HEK293 (cell line): ENCODE measurements around the gene ABHD16A.

ENCODE experiments used
- GLI2 ChIP-seq: fragments of 450-650 bp; formaldehyde crosslinking; IDR thresholded peaks from 2 replicates; pipeline ENCODE4; 2017; ENCODE audit warnings: missing biosample characterization, missing genetic modification characterization, low read depth, borderline replicate concordance
- KLF7 ChIP-seq: fragments of 450-650 bp; formaldehyde crosslinking; IDR thresholded peaks from 2 replicates; pipeline ENCODE4 v1.5.1; 2016; ENCODE audit warnings: missing biosample characterization, missing genetic modification characterization, borderline replicate concordance
- MZF1 ChIP-seq: fragments of 450-650 bp; formaldehyde crosslinking; IDR thresholded peaks from 2 replicates; pipeline ENCODE4 v1.5.1; 2017; ENCODE audit warnings: missing biosample characterization, missing genetic modification characterization, borderline replicate concordance
- OSR2 ChIP-seq: fragments of 450-650 bp; formaldehyde crosslinking; IDR thresholded peaks from 2 replicates; pipeline ENCODE4 v1.5.1; 2016; ENCODE audit warnings: missing biosample characterization, missing genetic modification characterization
- ZBTB48 ChIP-seq: fragments of 450-650 bp; formaldehyde crosslinking; IDR thresholded peaks from 2 replicates; pipeline ENCODE4 v1.5.1; 2016; ENCODE audit warnings: missing biosample characterization, missing genetic modification characterization
- ZNF174 ChIP-seq: fragments of 450-650 bp; formaldehyde crosslinking; IDR thresholded peaks from 2 replicates; pipeline ENCODE4 v1.5.0; 2017; ENCODE audit warnings: missing biosample characterization, mild to moderate bottlenecking, missing genetic modification characterization
- ZNF184 ChIP-seq: fragments of 450-650 bp; IDR thresholded peaks from 2 replicates; pipeline ENCODE4 v1.5.1; 2018; ENCODE audit warnings: missing biosample characterization, mild to moderate bottlenecking, missing genetic modification characterization
- ZNF239 ChIP-seq: fragments of 450-650 bp; formaldehyde crosslinking; IDR thresholded peaks from 2 replicates; pipeline ENCODE4 v1.5.1; 2016; ENCODE audit warnings: missing biosample characterization, missing genetic modification characterization
- ZNF248 ChIP-seq: fragments of 450-650 bp; formaldehyde crosslinking; IDR thresholded peaks from 2 replicates; pipeline ENCODE4 v1.5.1; 2017; ENCODE audit warnings: missing biosample characterization, missing genetic modification characterization
- ZNF302 ChIP-seq: fragments of 450-650 bp; formaldehyde crosslinking; IDR thresholded peaks from 2 replicates; pipeline ENCODE4 v1.5.1; 2016; ENCODE audit warnings: missing biosample characterization, missing genetic modification characterization, low read depth
- ZNF341 ChIP-seq: fragments of 450-650 bp; formaldehyde crosslinking; IDR thresholded peaks from 2 replicates; pipeline ENCODE4; 2016; ENCODE audit warnings: low read depth, missing biosample characterization, missing genetic modification characterization
- ZNF391 ChIP-seq: fragments of 450-650 bp; formaldehyde crosslinking; IDR thresholded peaks from 2 replicates; pipeline ENCODE4 v1.5.1; 2016; ENCODE audit warnings: low read depth, missing biosample characterization, missing genetic modification characterization, borderline replicate concordance
- ZNF394 ChIP-seq: fragments of 450-650 bp; formaldehyde crosslinking; IDR thresholded peaks from 2 replicates; pipeline ENCODE4 v1.5.1; 2016; ENCODE audit warnings: missing biosample characterization, missing genetic modification characterization, mild to moderate bottlenecking, moderate library complexity, borderline replicate concordance
- ZNF473 ChIP-seq: fragments of 450-650 bp; formaldehyde crosslinking; IDR thresholded peaks from 2 replicates; pipeline ENCODE4 v1.5.1; 2017; ENCODE audit warnings: missing biosample characterization, missing genetic modification characterization
- ZNF529 ChIP-seq: fragments of 450-650 bp; formaldehyde crosslinking; IDR thresholded peaks from 2 replicates; pipeline ENCODE4 v1.5.1; 2017; ENCODE audit warnings: missing genetic modification characterization, missing biosample characterization; ENCODE audit not compliant: insufficient replicate concordance
- ZNF544 ChIP-seq: fragments of 450-650 bp; formaldehyde crosslinking; IDR thresholded peaks from 2 replicates; pipeline ENCODE4 v1.5.0; 2017; ENCODE audit warnings: missing biosample characterization, missing genetic modification characterization
- ZNF677 ChIP-seq: fragments of 450-650 bp; IDR thresholded peaks from 2 replicates; pipeline ENCODE4 v1.5.0; 2018; ENCODE audit warnings: missing biosample characterization, mild to moderate bottlenecking, missing genetic modification characterization, moderate library complexity
- ZNF830 ChIP-seq: fragments of 450-650 bp; IDR thresholded peaks from 2 replicates; pipeline ENCODE4 v1.5.0; 2018; ENCODE audit warnings: missing biosample characterization, missing genetic modification characterization, low read depth, mild to moderate bottlenecking, moderate library complexity
- TF ChIP-seq, protein P1 (sequence below): fragments of 450-650 bp; formaldehyde crosslinking; IDR thresholded peaks from 2 replicates; pipeline ENCODE4 v1.5.1; 2017; ENCODE audit warnings: missing biosample characterization, missing genetic modification characterization
- TF ChIP-seq, protein P2 (sequence below): fragments of 450-650 bp; formaldehyde crosslinking; IDR thresholded peaks from 2 replicates; pipeline ENCODE4 v1.5.1; 2016; ENCODE audit warnings: missing biosample characterization, missing genetic modification characterization, borderline replicate concordance
- TF ChIP-seq, protein P3 (sequence below): fragments of 450-650 bp; IDR thresholded peaks from 2 replicates; pipeline ENCODE4 v1.5.1; 2018; ENCODE audit warnings: missing biosample characterization, missing genetic modification characterization
- TF ChIP-seq, protein P4 (sequence below): fragments of 450-650 bp; formaldehyde crosslinking; IDR thresholded peaks from 2 replicates; pipeline ENCODE4 v1.5.1; 2017; ENCODE audit warnings: missing biosample characterization, missing genetic modification characterization
- TF ChIP-seq, protein P5 (sequence below): fragments of 450-650 bp; formaldehyde crosslinking; IDR thresholded peaks from 2 replicates; pipeline ENCODE4 v1.5.1; 2016; ENCODE audit warnings: missing biosample characterization, missing genetic modification characterization
- TF ChIP-seq, protein P6 (sequence below): fragments of 450-650 bp; formaldehyde crosslinking; IDR thresholded peaks from 2 replicates; pipeline ENCODE4; 2016; ENCODE audit warnings: missing biosample characterization, missing genetic modification characterization
- TF ChIP-seq, protein P7 (sequence below): fragments of 450-650 bp; formaldehyde crosslinking; IDR thresholded peaks from 2 replicates; pipeline ENCODE4 v1.5.1; 2016; ENCODE audit warnings: missing biosample characterization, missing genetic modification characterization

Gene ABHD16A

DNA sequence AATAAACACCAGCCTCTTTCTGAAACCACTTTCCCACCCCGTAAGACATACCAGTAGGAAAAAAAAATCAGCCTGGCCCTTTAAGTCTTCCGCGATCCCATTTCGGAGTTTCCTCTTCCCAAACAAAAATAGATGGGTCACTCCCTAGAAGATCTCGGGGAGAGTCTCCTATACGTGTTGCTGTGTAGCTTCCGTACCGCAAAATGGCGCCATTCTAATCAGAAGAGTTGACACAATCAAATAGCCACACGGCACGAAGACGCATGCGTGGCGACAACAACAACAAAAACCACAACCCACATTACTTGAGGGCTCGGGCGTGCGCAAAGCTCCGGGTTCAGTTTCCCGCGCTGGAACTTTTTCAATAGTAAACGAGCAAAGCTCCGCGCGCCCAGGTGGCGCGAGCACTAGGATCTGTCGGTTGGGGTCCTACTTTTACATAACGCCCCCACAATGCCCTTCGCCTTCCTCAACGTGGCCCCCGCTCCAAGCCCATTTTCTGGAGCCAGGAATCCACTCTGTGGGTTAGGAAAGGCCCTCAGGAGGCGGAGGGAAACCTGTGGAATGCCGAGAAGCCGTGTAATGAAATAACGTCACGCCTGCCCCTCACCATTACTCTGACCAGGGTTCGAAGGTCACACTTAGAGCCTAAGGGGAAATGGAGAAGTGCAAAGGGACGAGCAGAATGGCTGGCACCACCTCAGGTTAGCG, 38.2 kb downstream of the ABHD16A start, which contains the start of gene GPANK1 (continued):
- TF ChIP-seq, protein P1, sequence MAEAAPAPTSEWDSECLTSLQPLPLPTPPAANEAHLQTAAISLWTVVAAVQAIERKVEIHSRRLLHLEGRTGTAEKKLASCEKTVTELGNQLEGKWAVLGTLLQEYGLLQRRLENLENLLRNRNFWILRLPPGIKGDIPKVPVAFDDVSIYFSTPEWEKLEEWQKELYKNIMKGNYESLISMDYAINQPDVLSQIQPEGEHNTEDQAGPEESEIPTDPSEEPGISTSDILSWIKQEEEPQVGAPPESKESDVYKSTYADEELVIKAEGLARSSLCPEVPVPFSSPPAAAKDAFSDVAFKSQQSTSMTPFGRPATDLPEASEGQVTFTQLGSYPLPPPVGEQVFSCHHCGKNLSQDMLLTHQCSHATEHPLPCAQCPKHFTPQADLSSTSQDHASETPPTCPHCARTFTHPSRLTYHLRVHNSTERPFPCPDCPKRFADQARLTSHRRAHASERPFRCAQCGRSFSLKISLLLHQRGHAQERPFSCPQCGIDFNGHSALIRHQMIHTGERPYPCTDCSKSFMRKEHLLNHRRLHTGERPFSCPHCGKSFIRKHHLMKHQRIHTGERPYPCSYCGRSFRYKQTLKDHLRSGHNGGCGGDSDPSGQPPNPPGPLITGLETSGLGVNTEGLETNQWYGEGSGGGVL (tag by site-specific recombination): no peak
- TF ChIP-seq ZNF544 (tag by site-specific recombination) (no peak), ZNF391 (tag by site-specific recombination) (no peak; the same call in 1 of the 2 replicates), ZNF529 (tag by site-specific recombination) (no peak), ZNF677 (tag by site-specific recombination) (no peak), ZNF394 (tag by site-specific recombination) (peak; percentile 12; the same call in 1 of the 2 replicates), GLI2 (tag by site-specific recombination) (no peak), ZBTB48 (tag by site-specific recombination) (0 out of 2 replicates have a peak, but pooled peaks have one; percentile 23), KLF7 (tag by site-specific recombination) (no peak), OSR2 (tag by site-specific recombination) (no peak), MZF1 (tag by site-specific recombination) (no peak), ZNF830 (tag by site-specific recombination) (no peak), ZNF473 (tag by site-specific recombination) (no peak), ZNF341 (peak; percentile 36; the same call in 1 of the 2 replicates), ZNF174 (tag by site-specific recombination) (no peak), ZNF302 (tag by site-specific recombination) (no peak), ZNF239 (tag by site-specific recombination) (no peak), ZNF248 (tag by site-specific recombination) (no peak), ZNF184 (tag by site-specific recombination) (no peak)
- TF ChIP-seq, protein P2, sequence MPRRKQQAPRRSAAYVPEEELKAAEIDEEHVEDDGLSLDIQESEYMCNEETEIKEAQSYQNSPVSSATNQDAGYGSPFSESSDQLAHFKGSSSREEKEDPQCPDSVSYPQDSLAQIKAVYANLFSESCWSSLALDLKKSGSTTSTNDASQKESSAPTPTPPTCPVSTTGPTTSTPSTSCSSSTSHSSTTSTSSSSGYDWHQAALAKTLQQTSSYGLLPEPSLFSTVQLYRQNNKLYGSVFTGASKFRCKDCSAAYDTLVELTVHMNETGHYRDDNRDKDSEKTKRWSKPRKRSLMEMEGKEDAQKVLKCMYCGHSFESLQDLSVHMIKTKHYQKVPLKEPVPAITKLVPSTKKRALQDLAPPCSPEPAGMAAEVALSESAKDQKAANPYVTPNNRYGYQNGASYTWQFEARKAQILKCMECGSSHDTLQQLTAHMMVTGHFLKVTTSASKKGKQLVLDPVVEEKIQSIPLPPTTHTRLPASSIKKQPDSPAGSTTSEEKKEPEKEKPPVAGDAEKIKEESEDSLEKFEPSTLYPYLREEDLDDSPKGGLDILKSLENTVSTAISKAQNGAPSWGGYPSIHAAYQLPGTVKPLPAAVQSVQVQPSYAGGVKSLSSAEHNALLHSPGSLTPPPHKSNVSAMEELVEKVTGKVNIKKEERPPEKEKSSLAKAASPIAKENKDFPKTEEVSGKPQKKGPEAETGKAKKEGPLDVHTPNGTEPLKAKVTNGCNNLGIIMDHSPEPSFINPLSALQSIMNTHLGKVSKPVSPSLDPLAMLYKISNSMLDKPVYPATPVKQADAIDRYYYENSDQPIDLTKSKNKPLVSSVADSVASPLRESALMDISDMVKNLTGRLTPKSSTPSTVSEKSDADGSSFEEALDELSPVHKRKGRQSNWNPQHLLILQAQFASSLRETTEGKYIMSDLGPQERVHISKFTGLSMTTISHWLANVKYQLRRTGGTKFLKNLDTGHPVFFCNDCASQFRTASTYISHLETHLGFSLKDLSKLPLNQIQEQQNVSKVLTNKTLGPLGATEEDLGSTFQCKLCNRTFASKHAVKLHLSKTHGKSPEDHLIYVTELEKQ (tag by site-specific recombination): no peak
- TF ChIP-seq, protein P3, sequence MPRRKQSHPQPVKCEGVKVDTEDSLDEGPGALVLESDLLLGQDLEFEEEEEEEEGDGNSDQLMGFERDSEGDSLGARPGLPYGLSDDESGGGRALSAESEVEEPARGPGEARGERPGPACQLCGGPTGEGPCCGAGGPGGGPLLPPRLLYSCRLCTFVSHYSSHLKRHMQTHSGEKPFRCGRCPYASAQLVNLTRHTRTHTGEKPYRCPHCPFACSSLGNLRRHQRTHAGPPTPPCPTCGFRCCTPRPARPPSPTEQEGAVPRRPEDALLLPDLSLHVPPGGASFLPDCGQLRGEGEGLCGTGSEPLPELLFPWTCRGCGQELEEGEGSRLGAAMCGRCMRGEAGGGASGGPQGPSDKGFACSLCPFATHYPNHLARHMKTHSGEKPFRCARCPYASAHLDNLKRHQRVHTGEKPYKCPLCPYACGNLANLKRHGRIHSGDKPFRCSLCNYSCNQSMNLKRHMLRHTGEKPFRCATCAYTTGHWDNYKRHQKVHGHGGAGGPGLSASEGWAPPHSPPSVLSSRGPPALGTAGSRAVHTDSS (tag by site-specific recombination): 0 out of 2 replicates have a peak, but pooled peaks have one; percentile 34
- TF ChIP-seq, protein P4, sequence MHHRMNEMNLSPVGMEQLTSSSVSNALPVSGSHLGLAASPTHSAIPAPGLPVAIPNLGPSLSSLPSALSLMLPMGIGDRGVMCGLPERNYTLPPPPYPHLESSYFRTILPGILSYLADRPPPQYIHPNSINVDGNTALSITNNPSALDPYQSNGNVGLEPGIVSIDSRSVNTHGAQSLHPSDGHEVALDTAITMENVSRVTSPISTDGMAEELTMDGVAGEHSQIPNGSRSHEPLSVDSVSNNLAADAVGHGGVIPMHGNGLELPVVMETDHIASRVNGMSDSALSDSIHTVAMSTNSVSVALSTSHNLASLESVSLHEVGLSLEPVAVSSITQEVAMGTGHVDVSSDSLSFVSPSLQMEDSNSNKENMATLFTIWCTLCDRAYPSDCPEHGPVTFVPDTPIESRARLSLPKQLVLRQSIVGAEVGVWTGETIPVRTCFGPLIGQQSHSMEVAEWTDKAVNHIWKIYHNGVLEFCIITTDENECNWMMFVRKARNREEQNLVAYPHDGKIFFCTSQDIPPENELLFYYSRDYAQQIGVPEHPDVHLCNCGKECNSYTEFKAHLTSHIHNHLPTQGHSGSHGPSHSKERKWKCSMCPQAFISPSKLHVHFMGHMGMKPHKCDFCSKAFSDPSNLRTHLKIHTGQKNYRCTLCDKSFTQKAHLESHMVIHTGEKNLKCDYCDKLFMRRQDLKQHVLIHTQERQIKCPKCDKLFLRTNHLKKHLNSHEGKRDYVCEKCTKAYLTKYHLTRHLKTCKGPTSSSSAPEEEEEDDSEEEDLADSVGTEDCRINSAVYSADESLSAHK (tag by site-specific recombination): no peak
- TF ChIP-seq, protein P5, sequence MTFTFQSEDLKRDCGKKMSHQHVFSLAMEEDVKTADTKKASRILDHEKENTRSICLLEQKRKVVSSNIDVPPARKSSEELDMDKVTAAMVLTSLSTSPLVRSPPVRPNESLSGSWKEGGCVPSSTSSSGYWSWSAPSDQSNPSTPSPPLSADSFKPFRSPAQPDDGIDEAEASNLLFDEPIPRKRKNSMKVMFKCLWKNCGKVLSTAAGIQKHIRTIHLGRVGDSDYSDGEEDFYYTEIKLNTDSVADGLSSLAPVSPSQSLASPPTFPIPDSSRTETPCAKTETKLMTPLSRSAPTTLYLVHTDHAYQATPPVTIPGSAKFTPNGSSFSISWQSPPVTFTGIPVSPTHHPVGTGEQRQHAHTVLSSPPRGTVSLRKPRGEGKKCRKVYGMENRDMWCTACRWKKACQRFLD (tag by site-specific recombination): no peak
- TF ChIP-seq, protein P6, sequence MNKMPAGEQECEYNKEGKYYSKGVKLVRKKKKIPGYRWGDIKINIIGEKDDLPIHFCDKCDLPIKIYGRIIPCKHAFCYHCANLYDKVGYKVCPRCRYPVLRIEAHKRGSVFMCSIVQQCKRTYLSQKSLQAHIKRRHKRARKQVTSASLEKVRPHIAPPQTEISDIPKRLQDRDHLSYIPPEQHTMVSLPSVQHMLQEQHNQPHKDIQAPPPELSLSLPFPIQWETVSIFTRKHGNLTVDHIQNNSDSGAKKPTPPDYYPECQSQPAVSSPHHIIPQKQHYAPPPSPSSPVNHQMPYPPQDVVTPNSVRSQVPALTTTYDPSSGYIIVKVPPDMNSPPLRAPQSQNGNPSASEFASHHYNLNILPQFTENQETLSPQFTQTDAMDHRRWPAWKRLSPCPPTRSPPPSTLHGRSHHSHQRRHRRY (tag by site-specific recombination): no peak
- TF ChIP-seq, protein P7, sequence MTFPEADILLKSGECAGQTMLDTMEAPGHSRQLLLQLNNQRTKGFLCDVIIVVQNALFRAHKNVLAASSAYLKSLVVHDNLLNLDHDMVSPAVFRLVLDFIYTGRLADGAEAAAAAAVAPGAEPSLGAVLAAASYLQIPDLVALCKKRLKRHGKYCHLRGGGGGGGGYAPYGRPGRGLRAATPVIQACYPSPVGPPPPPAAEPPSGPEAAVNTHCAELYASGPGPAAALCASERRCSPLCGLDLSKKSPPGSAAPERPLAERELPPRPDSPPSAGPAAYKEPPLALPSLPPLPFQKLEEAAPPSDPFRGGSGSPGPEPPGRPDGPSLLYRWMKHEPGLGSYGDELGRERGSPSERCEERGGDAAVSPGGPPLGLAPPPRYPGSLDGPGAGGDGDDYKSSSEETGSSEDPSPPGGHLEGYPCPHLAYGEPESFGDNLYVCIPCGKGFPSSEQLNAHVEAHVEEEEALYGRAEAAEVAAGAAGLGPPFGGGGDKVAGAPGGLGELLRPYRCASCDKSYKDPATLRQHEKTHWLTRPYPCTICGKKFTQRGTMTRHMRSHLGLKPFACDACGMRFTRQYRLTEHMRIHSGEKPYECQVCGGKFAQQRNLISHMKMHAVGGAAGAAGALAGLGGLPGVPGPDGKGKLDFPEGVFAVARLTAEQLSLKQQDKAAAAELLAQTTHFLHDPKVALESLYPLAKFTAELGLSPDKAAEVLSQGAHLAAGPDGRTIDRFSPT: no peak
